WTC11 (cell line): Measurements from ENCODE around the gene SCUBE1.

Source experiments
- CREM ChIP-seq: sonication (generic); formaldehyde crosslinking; IDR thresholded peaks from 2 replicates; pipeline ENCODE4 v1.8.1; 2022; ENCODE audit warnings: mild to moderate bottlenecking, missing genetic modification reagents, moderate library complexity
- CTCF ChIP-seq: fragments of 200-600 bp; IDR thresholded peaks from 2 replicates; pipeline ENCODE4 v1.8.0; 2022; ENCODE audit warnings: antibody characterized with exemption
- E2F5 ChIP-seq: sonication (generic); formaldehyde crosslinking; IDR thresholded peaks from 2 replicates; pipeline ENCODE4 v1.8.1; 2022; ENCODE audit warnings: mild to moderate bottlenecking, moderate library complexity, missing genetic modification reagents
- ELF4 ChIP-seq: sonication (generic); formaldehyde crosslinking; IDR thresholded peaks from 2 replicates; pipeline ENCODE4 v1.8.1; 2022; ENCODE audit warnings: low read depth, mild to moderate bottlenecking, moderate library complexity, missing genetic modification reagents
- MAX ChIP-seq: sonication (generic); formaldehyde crosslinking; IDR thresholded peaks from 2 replicates; pipeline ENCODE4 v1.8.0; 2022; ENCODE audit warnings: mild to moderate bottlenecking, missing genetic modification reagents
- ZBTB21 ChIP-seq: sonication (generic); formaldehyde crosslinking; IDR thresholded peaks from 2 replicates; pipeline ENCODE4 v1.8.1; 2023; ENCODE audit warnings: mild to moderate bottlenecking, missing genetic modification reagents, borderline replicate concordance
- ZBTB43 ChIP-seq: sonication (generic); formaldehyde crosslinking; IDR thresholded peaks from 2 replicates; pipeline ENCODE4 v1.8.1; 2023; ENCODE audit warnings: mild to moderate bottlenecking, missing genetic modification reagents
- TF ChIP-seq, protein P1 (sequence below): sonication (generic); formaldehyde crosslinking; IDR thresholded peaks from 2 replicates; pipeline ENCODE4 v1.8.0; 2023; ENCODE audit warnings: missing genetic modification reagents
- TF ChIP-seq, protein P2 (sequence below): sonication (generic); formaldehyde crosslinking; IDR thresholded peaks from 2 replicates; pipeline ENCODE4 v1.8.1; 2023; ENCODE audit warnings: mild to moderate bottlenecking, moderate library complexity, missing genetic modification reagents
- TF ChIP-seq, protein P3 (sequence below): sonication (generic); formaldehyde crosslinking; IDR thresholded peaks from 2 replicates; pipeline ENCODE4 v1.8.1; 2023; ENCODE audit warnings: mild to moderate bottlenecking, missing genetic modification reagents, moderate library complexity

- TF ChIP-seq, protein P1, sequence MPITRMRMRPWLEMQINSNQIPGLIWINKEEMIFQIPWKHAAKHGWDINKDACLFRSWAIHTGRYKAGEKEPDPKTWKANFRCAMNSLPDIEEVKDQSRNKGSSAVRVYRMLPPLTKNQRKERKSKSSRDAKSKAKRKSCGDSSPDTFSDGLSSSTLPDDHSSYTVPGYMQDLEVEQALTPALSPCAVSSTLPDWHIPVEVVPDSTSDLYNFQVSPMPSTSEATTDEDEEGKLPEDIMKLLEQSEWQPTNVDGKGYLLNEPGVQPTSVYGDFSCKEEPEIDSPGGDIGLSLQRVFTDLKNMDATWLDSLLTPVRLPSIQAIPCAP = no peak
- TF ChIP-seq E2F5 (CRISPR knock-in tag) (no peak), MAX (CRISPR knock-in tag) (no peak), CTCF (no peak), ZBTB21 (CRISPR knock-in tag) (no peak), CREM (CRISPR knock-in tag) (no peak), ZBTB43 (CRISPR knock-in tag) (no peak), ELF4 (CRISPR knock-in tag) (no peak)
- TF ChIP-seq, protein P2, sequence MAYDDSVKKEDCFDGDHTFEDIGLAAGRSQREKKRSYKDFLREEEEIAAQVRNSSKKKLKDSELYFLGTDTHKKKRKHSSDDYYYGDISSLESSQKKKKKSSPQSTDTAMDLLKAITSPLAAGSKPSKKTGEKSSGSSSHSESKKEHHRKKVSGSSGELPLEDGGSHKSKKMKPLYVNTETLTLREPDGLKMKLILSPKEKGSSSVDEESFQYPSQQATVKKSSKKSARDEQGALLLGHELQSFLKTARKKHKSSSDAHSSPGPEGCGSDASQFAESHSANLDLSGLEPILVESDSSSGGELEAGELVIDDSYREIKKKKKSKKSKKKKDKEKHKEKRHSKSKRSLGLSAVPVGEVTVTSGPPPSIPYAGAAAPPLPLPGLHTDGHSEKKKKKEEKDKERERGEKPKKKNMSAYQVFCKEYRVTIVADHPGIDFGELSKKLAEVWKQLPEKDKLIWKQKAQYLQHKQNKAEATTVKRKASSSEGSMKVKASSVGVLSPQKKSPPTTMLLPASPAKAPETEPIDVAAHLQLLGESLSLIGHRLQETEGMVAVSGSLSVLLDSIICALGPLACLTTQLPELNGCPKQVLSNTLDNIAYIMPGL (CRISPR knock-in tag) = no peak
- TF ChIP-seq, protein P3, sequence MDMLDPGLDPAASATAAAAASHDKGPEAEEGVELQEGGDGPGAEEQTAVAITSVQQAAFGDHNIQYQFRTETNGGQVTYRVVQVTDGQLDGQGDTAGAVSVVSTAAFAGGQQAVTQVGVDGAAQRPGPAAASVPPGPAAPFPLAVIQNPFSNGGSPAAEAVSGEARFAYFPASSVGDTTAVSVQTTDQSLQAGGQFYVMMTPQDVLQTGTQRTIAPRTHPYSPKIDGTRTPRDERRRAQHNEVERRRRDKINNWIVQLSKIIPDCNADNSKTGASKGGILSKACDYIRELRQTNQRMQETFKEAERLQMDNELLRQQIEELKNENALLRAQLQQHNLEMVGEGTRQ (CRISPR knock-in tag) = no peak
Measured at GRCh38 chr22:43256976-43257545, 86.1 kb downstream of the SCUBE1 start.
